NCI-H748 (cell line): ENCODE measurements around the gene KIF1C.

ENCODE experiments used
- DNase-seq: peaks from one replicate; lab custom pipeline; 2025; ENCODE audit not compliant: unreplicated experiment; lab: John Stamatoyannopoulos, UW

Gene KIF1C

GRCh38 chr17:4997302-4998026 lies at the start of gene KIF1C, which contains the start of gene INCA1:
Gene KIF1C, plus strand, starts transcription at chr17:4997950. Its CDS starts 2,297 bp downstream, at chr17:5000247.
Gene INCA1, minus strand, starts transcription at chr17:4997522. Its CDS starts 3,085 bp downstream, at chr17:4994437.
- peak; percentile 95 for DNase-seq

GRCh38 chr17:4948166-4948930 lies 49.4 kb upstream of the KIF1C start, which contains the start of gene PFN1:
Gene PFN1, minus strand, starts transcription at chr17:4948530. Its CDS starts 136 bp downstream, at chr17:4948394.
- DNase-seq: peak; percentile 91

- DNase-seq: peak; percentile 94
Measured at GRCh38 chr17:4948931-4949320, 48.8 kb upstream of the KIF1C start.

- DNase-seq: peak; percentile 88
Measured at GRCh38 chr17:4949321-4950074, 48.3 kb upstream of the KIF1C start.

- no peak for DNase-seq
Measured at GRCh38 chr17:4950075-4950745, 47.5 kb upstream of the KIF1C start.

- DNase-seq: peak; percentile 57
Measured at GRCh38 chr17:4950746-4951204, 47.0 kb upstream of the KIF1C start, which contains the start of gene ENO3. Gene ENO3, plus strand, starts transcription at chr17:4951119. Its CDS starts 711 bp downstream, at chr17:4951830.

GRCh38 chr17:4951486-4951885 lies 46.3 kb upstream of the KIF1C start:
- no peak for DNase-seq

GRCh38 chr17:4953451-4953961 lies 44.2 kb upstream of the KIF1C start:
- DNase-seq: no peak

- no peak for DNase-seq
Measured at GRCh38 chr17:4955091-4955490, 42.7 kb upstream of the KIF1C start.

- no peak for DNase-seq
Measured at GRCh38 chr17:4956493-4957061, 41.2 kb upstream of the KIF1C start.

- no peak for DNase-seq
Measured at GRCh38 chr17:4958102-4958501, 39.6 kb upstream of the KIF1C start.

GRCh38 chr17:4959261-4959965 lies 38.3 kb upstream of the KIF1C start:
- DNase-seq: no peak

GRCh38 chr17:4960279-4960922 lies 37.3 kb upstream of the KIF1C start:
- DNase-seq: no peak

- DNase-seq: no peak
Measured at GRCh38 chr17:4965311-4965986, 32.3 kb upstream of the KIF1C start.

- peak; percentile 100 for DNase-seq
Measured at GRCh38 chr17:4966844-4967538, 30.8 kb upstream of the KIF1C start.

- DNase-seq: peak; percentile 97
Measured at GRCh38 chr17:4967539-4968485, 29.9 kb upstream of the KIF1C start, which contains the start of gene SPAG7. Gene SPAG7, minus strand, starts transcription at chr17:4967817. Its CDS starts 13 bp downstream, at chr17:4967804.
